Spleen (tissue), 7 donors: ENCODE measurements around the gene CCDC102B.

Experiments
- POLR2AphosphoS5 ChIP-seq, 3 donors: sonication (generic); formaldehyde crosslinking; IDR thresholded peaks; one replicate each; pipeline ENCODE4 v1.5.1; 2017; ENCODE audit warnings: antibody characterized with exemption in 3 of 3
- TF ChIP-seq, protein P1 (sequence below), 11 experiments: fragments of 200-600 bp in 7 of 11; fragments of 450-650 bp in 4 of 11; sonication (generic) in 4 of 11; IDR thresholded peaks in 8 of 11; conservative IDR thresholded peaks in 3 of 11; 1 replicate in 7 of 11; 2 replicates in 4 of 11; pipeline versions ENCODE4 v1.4.0 to v1.8.0; 2016 to 2021; ENCODE audit warnings: antibody characterized with exemption in 11 of 11, inconsistent platforms in 4 of 11, mild to moderate bottlenecking in 1 of 11
- donor health status: DM: no; HTN: no; CAD: no; lungs with moderate emphysema.
- donor health status: DM: no; HTN: no; CAD: no.
- donor health status: DM: no; HTN: no; CAD: no.

DNA sequence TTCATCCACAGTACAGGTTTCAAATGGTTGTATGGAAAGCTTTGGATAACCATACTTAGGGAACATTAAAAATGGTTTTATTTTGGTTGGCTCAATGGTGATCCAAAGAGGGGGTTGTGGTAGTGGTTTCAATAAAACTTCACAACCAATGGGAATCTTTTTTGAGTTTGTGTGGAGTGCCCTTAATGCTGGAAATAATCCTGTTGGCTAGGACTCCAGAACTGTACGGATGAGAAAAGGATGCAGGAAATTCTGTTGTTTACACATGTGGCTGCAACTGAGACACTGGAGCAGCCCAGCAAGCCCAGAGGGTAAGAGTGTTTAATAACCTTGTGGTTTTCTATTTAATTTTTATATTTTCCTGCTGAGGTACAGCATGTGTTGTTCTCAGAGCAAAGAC is at the start of gene CCDC102B:
- TF ChIP-seq, protein P1, sequence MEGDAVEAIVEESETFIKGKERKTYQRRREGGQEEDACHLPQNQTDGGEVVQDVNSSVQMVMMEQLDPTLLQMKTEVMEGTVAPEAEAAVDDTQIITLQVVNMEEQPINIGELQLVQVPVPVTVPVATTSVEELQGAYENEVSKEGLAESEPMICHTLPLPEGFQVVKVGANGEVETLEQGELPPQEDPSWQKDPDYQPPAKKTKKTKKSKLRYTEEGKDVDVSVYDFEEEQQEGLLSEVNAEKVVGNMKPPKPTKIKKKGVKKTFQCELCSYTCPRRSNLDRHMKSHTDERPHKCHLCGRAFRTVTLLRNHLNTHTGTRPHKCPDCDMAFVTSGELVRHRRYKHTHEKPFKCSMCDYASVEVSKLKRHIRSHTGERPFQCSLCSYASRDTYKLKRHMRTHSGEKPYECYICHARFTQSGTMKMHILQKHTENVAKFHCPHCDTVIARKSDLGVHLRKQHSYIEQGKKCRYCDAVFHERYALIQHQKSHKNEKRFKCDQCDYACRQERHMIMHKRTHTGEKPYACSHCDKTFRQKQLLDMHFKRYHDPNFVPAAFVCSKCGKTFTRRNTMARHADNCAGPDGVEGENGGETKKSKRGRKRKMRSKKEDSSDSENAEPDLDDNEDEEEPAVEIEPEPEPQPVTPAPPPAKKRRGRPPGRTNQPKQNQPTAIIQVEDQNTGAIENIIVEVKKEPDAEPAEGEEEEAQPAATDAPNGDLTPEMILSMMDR (IDR thresholded peaks at IDR 0.05 in 8 of 11, conservative IDR thresholded peaks at IDR 0.05 in 3 of 11), result no peak
- no peak for TF ChIP-seq POLR2AphosphoS5 (IDR thresholded peaks at IDR 0.05)
